GM06990 (cell line): ENCODE measurements around the gene THRA.

ENCODE experiments used
- DNase-seq: peaks from one replicate; pipeline ENCODE4 v3.0.0-alpha.2; 2011; ENCODE audit not compliant: insufficient read length; ENCODE audit errors: extremely low read depth
- H3K27me3 ChIP-seq: replicated peaks from 2 replicates; pipeline ENCODE4 v1.6.0; 2011; ENCODE audit warnings: low read length; ENCODE audit not compliant: control insufficient read depth, insufficient read depth
- H3K36me3 ChIP-seq: 2 replicates; pipeline ENCODE4 v1.5.1; 2011; ENCODE audit warnings: low read length; ENCODE audit not compliant: control insufficient read depth, insufficient read depth
- H3K4me3 ChIP-seq: replicated peaks from 2 replicates; pipeline ENCODE4 v1.5.1; 2011; ENCODE audit warnings: low read depth, mild to moderate bottlenecking, control low read depth, low read length
- CTCF ChIP-seq: IDR thresholded peaks from 2 replicates; pipeline ENCODE4 v1.5.1; 2011; ENCODE audit warnings: low read length, control low read depth, mild to moderate bottlenecking, inconsistent platforms; ENCODE audit not compliant: insufficient read depth, poor library complexity, severe bottlenecking

THRA gene

GRCh38 chr17:40123811-40124114, 61.0 kb downstream of the THRA start:
- H3K36me3 ChIP-seq: peaks cover 7% of the 10 kb centered on the region
- TF ChIP-seq CTCF: no peak
- H3K4me3 ChIP-seq: peak overlapping the region; percentile 90
- no peaks in the 10 kb centered on the region for H3K27me3 ChIP-seq
- no peak for DNase-seq

- H3K4me3 ChIP-seq: peak overlapping the region; percentile 90
- DNase-seq: no peak
- no peaks in the 10 kb centered on the region for H3K27me3 ChIP-seq
- H3K36me3 ChIP-seq: peaks cover 9% of the 10 kb centered on the region
- no peak for TF ChIP-seq CTCF
These were observed 61.7 kb downstream of the THRA start for GRCh38 chr17:40124279-40125141.

- Histone ChIP-seq H3K36me3 (peaks cover 26% of the 10 kb centered on the region), H3K4me3 (no peak overlapping the region), H3K27me3 (no peaks in the 10 kb centered on the region)
- TF ChIP-seq CTCF: no peak
- DNase-seq: no peak
These were observed 66.7 kb downstream of the THRA start for GRCh38 chr17:40129498-40129897.

- Histone ChIP-seq H3K4me3 (no peak overlapping the region), H3K36me3 (peaks cover 28% of the 10 kb centered on the region), H3K27me3 (no peaks in the 10 kb centered on the region)
- TF ChIP-seq CTCF: no peak
- DNase-seq: no peak
These were observed 67.7 kb downstream of the THRA start for GRCh38 chr17:40130352-40131042.

DNA sequence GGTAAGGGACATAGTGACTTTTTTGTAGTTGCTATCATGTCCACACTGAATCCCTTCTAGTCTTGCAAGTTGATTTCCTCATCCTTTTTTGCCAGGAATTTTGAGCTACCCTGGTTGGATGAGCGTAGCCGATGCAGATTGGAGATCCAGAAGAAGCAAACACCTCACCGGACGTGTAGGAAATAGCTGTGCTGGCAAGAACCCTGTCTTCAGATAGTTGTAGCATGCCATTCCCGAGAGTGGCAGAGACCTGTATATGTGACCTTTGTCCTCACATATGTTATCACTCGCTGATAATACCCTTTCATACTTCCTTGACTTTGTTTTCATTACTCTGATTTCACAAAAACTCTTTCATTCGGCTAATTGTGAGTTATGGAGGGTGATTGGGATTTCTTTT, 71.4 kb downstream of the THRA start:
- Histone ChIP-seq H3K4me3 (no peak overlapping the region), H3K36me3 (peaks cover 22% of the 10 kb centered on the region), H3K27me3 (no peaks in the 10 kb centered on the region)
- DNase-seq: no peak
- no peak for TF ChIP-seq CTCF
